GM21576 (cell line): Measurements from ENCODE around the gene COG5.

Experiments
- ATAC-seq: cut with Tn5 transposase; IDR thresholded peaks from one replicate; pipeline ENCODE4 v1.9.1; 2021; ENCODE audit warnings: mild to moderate bottlenecking, moderate library complexity; ENCODE audit not compliant: unreplicated experiment

Gene COG5

GRCh38 chr7:107467972-107468371 is 95.7 kb downstream of the COG5 start:
- ATAC-seq: no peak

GRCh38 chr7:107464666-107465226 is 99.0 kb downstream of the COG5 start:
- ATAC-seq: no peak

GRCh38 chr7:107463139-107464078 is 100.3 kb downstream of the COG5 start:
- ATAC-seq: peak; percentile 63

GRCh38 chr7:107461938-107462533 is 101.7 kb downstream of the COG5 start:
- ATAC-seq: no peak

- no peak for ATAC-seq
Observed at GRCh38 chr7:107453388-107453787, 110.3 kb downstream of the COG5 start.

GRCh38 chr7:107450970-107451369 is 112.8 kb downstream of the COG5 start:
- ATAC-seq: no peak

GRCh38 chr7:107446988-107447387 is 116.7 kb downstream of the COG5 start:
- no peak for ATAC-seq

- ATAC-seq: no peak
Observed at GRCh38 chr7:107446531-107446930, 117.2 kb downstream of the COG5 start.

- no peak for ATAC-seq
Observed at GRCh38 chr7:107442678-107443077, 121.0 kb downstream of the COG5 start.

- ATAC-seq: no peak
Observed at GRCh38 chr7:107441581-107442422, 121.9 kb downstream of the COG5 start.

- ATAC-seq: no peak
Observed at GRCh38 chr7:107439025-107439424, 124.7 kb downstream of the COG5 start.

GRCh38 chr7:107435749-107436148 is 128.0 kb downstream of the COG5 start:
- ATAC-seq: no peak

GRCh38 chr7:107432261-107432660 is 131.5 kb downstream of the COG5 start:
- ATAC-seq: no peak

- no peak for ATAC-seq
Observed at GRCh38 chr7:107430057-107430456, 133.7 kb downstream of the COG5 start.

GRCh38 chr7:107428642-107429041 is 135.1 kb downstream of the COG5 start:
- no peak for ATAC-seq

- ATAC-seq: no peak
Observed at GRCh38 chr7:107427462-107427861, 136.3 kb downstream of the COG5 start.

GRCh38 chr7:107414198-107414597 is 149.5 kb downstream of the COG5 start:
- no peak for ATAC-seq

GRCh38 chr7:107408349-107408748 is 155.4 kb downstream of the COG5 start:
- ATAC-seq: no peak

GRCh38 chr7:107405559-107405958 is 158.2 kb downstream of the COG5 start:
- ATAC-seq: no peak

GRCh38 chr7:107404740-107405537 is 158.8 kb downstream of the COG5 start:
- no peak for ATAC-seq
